HCT116 (cell line): Measurements from ENCODE around the gene ARHGEF18. TPM values are rescaled to one million over a fixed set of nuclear protein-coding genes. Genes with fewer than 3 reads are reported as not detected.

Experiments used
- ATAC-seq: fragments of 200-7000 bp; cut with Tn5 transposase; 2 replicates; pipeline ENCODE4 v1.9.1; 2020; ENCODE audit warnings: mild to moderate bottlenecking, moderate library complexity
- BruUV-seq: library from RNA; stranded (reverse); fragments of 400-500 nt; replicated peaks from 2 replicates; lab custom pipeline; 2021; lab: Mats Ljungman, UMichigan
- CTCF ChIA-PET: fragments of 300-600 bp; sonication (Branson Sonifier 250); formaldehyde crosslinking; loops from one replicate; lab custom pipeline; 2021; ENCODE audit warnings: antibody characterized with exemption; lab: Charles Lee
- POLR2A ChIA-PET: fragments of 300-600, 350-600 bp; sonication (Branson Sonifier 250); formaldehyde crosslinking; loops from one replicate; lab custom pipeline; 2021; ENCODE audit warnings: antibody characterized with exemption; lab: Charles Lee
- RAD21 ChIA-PET, 2 experiments: fragments of 300-600 bp; sonication (Branson Sonifier 250); formaldehyde crosslinking; loops; one replicate each; lab custom pipeline; 2023; ENCODE audit warnings: low total read pairs in 2 of 2; ENCODE audit not compliant: uncharacterized antibody in 2 of 2, unreplicated experiment in 2 of 2, low non-redundant PET in 1 of 2; lab: Charles Lee
- DNase-seq: peaks from one replicate; pipeline ENCODE4 v3.0.0-alpha.2; 2010; ENCODE audit warnings: low read depth, low spot score
- H2AFZ ChIP-seq: fragments of 200-600 bp; shearing (Covaris generic), sonication (generic); 2 replicates; pipeline ENCODE4 v1.6.1; 2017; ENCODE audit warnings: low read depth, mixed run types, mixed read lengths, antibody characterized with exemption, low read length; ENCODE audit not compliant: poor library complexity, severe bottlenecking
- H3K27ac ChIP-seq: 2 replicates; pipeline ENCODE4 v1.5.1; 2012; ENCODE audit warnings: low read depth, low read length
- H3K27me3 ChIP-seq: fragments of 200-600 bp; sonication (generic); 2 replicates; pipeline ENCODE4 v1.6.1; 2016; ENCODE audit warnings: mixed run types, low read length, mixed read lengths; ENCODE audit not compliant: insufficient read depth
- H3K36me3 ChIP-seq, 2 experiments: fragments of 200-500 bp in 1 of 2; fragments of 200-600 bp in 1 of 2; sonication (Bioruptor generic) in 1 of 2; sonication (generic) in 1 of 2; 2 replicates each; pipeline versions ENCODE4 v1.5.1 to v1.6.1; 2014 to 2016; ENCODE audit warnings: low read length in 2 of 2, inconsistent platforms in 1 of 2, mixed read lengths in 1 of 2, mixed run types in 1 of 2; ENCODE audit not compliant: insufficient read depth in 2 of 2, control insufficient read depth in 1 of 2
- H3K4me1 ChIP-seq, 2 experiments: fragments of 200-600 bp in 1 of 2; sonication (generic) in 1 of 2; 2 replicates each; pipeline versions ENCODE4 v1.5.1 to v1.6.1; 2012 to 2017; ENCODE audit warnings: low read length in 2 of 2, inconsistent platforms in 1 of 2, mild to moderate bottlenecking in 1 of 2, mixed read lengths in 1 of 2, mixed run types in 1 of 2, moderate library complexity in 1 of 2; ENCODE audit not compliant: insufficient read depth in 2 of 2, control insufficient read depth in 1 of 2
- H3K4me2 ChIP-seq: fragments of 200-600 bp; sonication (generic); 2 replicates; pipeline ENCODE4 v1.6.1; 2017; ENCODE audit warnings: mixed run types, low read length, mixed read lengths
- H3K4me3 ChIP-seq, 2 experiments: fragments of 200-600 bp in 1 of 2; sonication (generic) in 1 of 2; replicated peaks in 1 of 2; 2 replicates each; pipeline ENCODE4 v1.5.1; 2011 to 2016; ENCODE audit warnings: low read length in 2 of 2, control low read depth in 1 of 2, low read depth in 1 of 2, mild to moderate bottlenecking in 1 of 2, mixed read lengths in 1 of 2, mixed run types in 1 of 2
- H3K79me2 ChIP-seq: fragments of 200-600 bp; sonication (generic); 2 replicates; pipeline ENCODE4 v1.6.1; 2017; ENCODE audit warnings: mild to moderate bottlenecking, mixed run types, low read length, moderate library complexity, mixed read lengths; ENCODE audit not compliant: insufficient read depth
- H3K9ac ChIP-seq: fragments of 200-600 bp; sonication (generic); 2 replicates; pipeline ENCODE4 v1.6.1; 2016; ENCODE audit warnings: low read length, mixed read lengths
- H3K9me2 ChIP-seq: fragments of 200-600 bp; sonication (generic), shearing (Covaris generic); 2 replicates; pipeline ENCODE4 v1.6.1; 2017; ENCODE audit warnings: mixed run types, mild to moderate bottlenecking, moderate library complexity; ENCODE audit not compliant: insufficient read depth
- H3K9me3 ChIP-seq, 2 experiments: fragments of 200-500 bp in 1 of 2; fragments of 200-600 bp in 1 of 2; sonication (Bioruptor generic) in 1 of 2; sonication (generic) in 1 of 2; 2 replicates each; pipeline ENCODE4 v1.6.1; 2014 to 2017; ENCODE audit warnings: low read length in 2 of 2, mixed read lengths in 2 of 2, inconsistent platforms in 1 of 2, low read depth in 1 of 2, mild to moderate bottlenecking in 1 of 2, mixed run types in 1 of 2, moderate library complexity in 1 of 2; ENCODE audit not compliant: control insufficient read depth in 1 of 2, insufficient read depth in 1 of 2
- H4K20me1 ChIP-seq: fragments of 200-600 bp; sonication (generic), shearing (Covaris generic); 2 replicates; pipeline ENCODE4 v1.6.1; 2017; ENCODE audit warnings: mixed run types, mild to moderate bottlenecking, moderate library complexity; ENCODE audit not compliant: insufficient read depth
- CBX3 ChIP-seq: IDR thresholded peaks from 2 replicates; pipeline ENCODE4 v1.6.1; 2012; ENCODE audit warnings: low read depth
- MAX ChIP-seq: IDR thresholded peaks from 2 replicates; pipeline ENCODE4 v1.6.1; 2012
- POLR2AphosphoS5 ChIP-seq: IDR thresholded peaks from 2 replicates; pipeline ENCODE4 v1.6.1; 2011; ENCODE audit warnings: mild to moderate bottlenecking, low read depth, low read length, moderate library complexity
- YY1 ChIP-seq: IDR thresholded peaks from 2 replicates; pipeline ENCODE4 v1.6.1; 2011; ENCODE audit warnings: low read length, low read depth, moderate library complexity, mild to moderate bottlenecking; ENCODE audit not compliant: insufficient replicate concordance; ENCODE audit errors: extremely low read depth
- ZBTB33 ChIP-seq: IDR thresholded peaks from 2 replicates; pipeline ENCODE4 v1.6.1; 2011; ENCODE audit warnings: mild to moderate bottlenecking, low read length, moderate library complexity; ENCODE audit not compliant: insufficient replicate concordance; ENCODE audit errors: extremely low read depth
- intact Hi-C: fragments of 100-400 bp; cut with micrococcal nuclease; formaldehyde crosslinking; loops from 2 replicates; pipeline ENCODE4 v1.10.0; 2022
- total RNA-seq: library from RNA; stranded (reverse); gene quantifications from one replicate; pipeline ENCODE4 v1.2.1, GENCODE V29; 2021; ENCODE audit not compliant: unreplicated experiment

The ARHGEF18 gene
- total RNA-seq, 1 experiment from 2014 or later, result 32.2 TPM

GRCh38 chr19:7371001-7371400, 22.3 kb downstream of the ARHGEF18 start (continued):
- no peak for TF ChIP-seq YY1
- TF ChIP-seq POLR2AphosphoS5, result no peak
- no peak for TF ChIP-seq CBX3

GRCh38 chr19:7372810-7373209, 24.1 kb downstream of the ARHGEF18 start:
- no peaks in the 10 kb centered on the region for H3K9me2 ChIP-seq
- no peaks in the 10 kb centered on the region for H3K79me2 ChIP-seq
- no peak overlapping the region for H3K4me3 ChIP-seq
- H3K36me3 ChIP-seq, result no peaks in the 10 kb centered on the region
- no peak for ATAC-seq
- no peak overlapping the region for H3K27ac ChIP-seq
- ChIA-PET POLR2A (no interaction called here), CTCF (no interaction called here), RAD21 (no interaction called here)
- no peak overlapping the region for H3K4me2 ChIP-seq
- BruUV-seq, result no TSS peak
- H3K27me3 ChIP-seq, result no peaks in the 10 kb centered on the region
- no peaks in the 10 kb centered on the region for H4K20me1 ChIP-seq
- H3K9me3 ChIP-seq, result no peaks in the 10 kb centered on the region
- TF ChIP-seq POLR2AphosphoS5 (no peak), ZBTB33 (no peak), MAX (no peak)
- H2AFZ ChIP-seq, result no peak overlapping the region
- intact Hi-C loops, result no loop called here
- peaks cover 20 to 29% of the 10 kb centered on the region in 2 experiments for H3K4me1 ChIP-seq
- no peak for DNase-seq
- no peak overlapping the region for H3K9ac ChIP-seq
